SU-DHL-6 (cell line): ENCODE results near the gene KRT23.

ENCODE experiments used
- CTCF ChIP-seq: fragments of 200-600 bp; sonication (generic); IDR thresholded peaks from one replicate; pipeline ENCODE4 v1.5.1; 2017; ENCODE audit warnings: antibody characterized with exemption, mild to moderate bottlenecking, low read length, moderate library complexity; ENCODE audit not compliant: insufficient read depth, poor library complexity, severe bottlenecking
- EZH2phosphoT487 ChIP-seq: fragments of 200-600 bp; sonication (generic), shearing (Covaris generic); conservative IDR thresholded peaks from 2 replicates; pipeline ENCODE4 v1.6.1; 2018; ENCODE audit warnings: mild to moderate bottlenecking, antibody characterized with exemption, low read length, moderate library complexity, mixed read lengths

- TF ChIP-seq CTCF (no peak), EZH2phosphoT487 (no peak)
These were observed 49.5 kb upstream of the KRT23 start for GRCh38 chr17:40986920-40987319.
